GM19324 (cell line): ENCODE measurements around the gene AHSG.
A peak's percentile ranks its signal among the peaks of the same experiment; 100 is the strongest.
"Not testable (repeated sequence)": the region's sequence is repeated elsewhere in the genome, so short reads cannot be mapped to it uniquely, and the experiment has no call there.

Experiments
- ATAC-seq: cut with Tn5 transposase; IDR thresholded peaks from one replicate; pipeline ENCODE4 v1.9.1; 2021; ENCODE audit warnings: mild to moderate bottlenecking, moderate library complexity; ENCODE audit not compliant: unreplicated experiment, low FRiP score

The AHSG gene

GRCh38 chr3:186612721-186613636 lies at the start of gene AHSG:
Gene AHSG, plus strand, starts transcription at chr3:186613060. Its CDS starts 82 bp downstream, at chr3:186613142.
- ATAC-seq, result no peak

GRCh38 chr3:186564586-186564985 lies 48.3 kb upstream of the AHSG start:
- no peak for ATAC-seq

DNA sequence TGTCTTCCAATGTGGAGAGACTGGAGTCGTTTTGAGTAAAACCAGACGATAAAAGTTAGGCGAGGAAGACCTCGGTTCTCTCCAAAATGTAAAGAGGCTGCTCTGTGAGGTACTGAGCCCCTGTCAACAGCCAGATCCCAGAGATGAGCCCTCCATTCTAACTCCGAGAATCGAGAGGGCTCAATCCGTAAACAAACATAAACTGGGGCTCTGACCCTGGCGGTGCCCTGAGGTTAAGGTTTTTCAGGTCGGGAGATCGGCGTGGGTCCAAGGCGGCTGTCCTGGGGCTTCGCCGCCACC lies 46.1 kb upstream of the AHSG start:
- ATAC-seq, result no peak

GRCh38 chr3:186567072-186567921 lies 45.6 kb upstream of the AHSG start, which contains the start of gene TBCCD1:
Gene TBCCD1, minus strand, starts transcription at chr3:186567339. Its CDS starts 3,010 bp downstream, at chr3:186564329.
- ATAC-seq, result peak; percentile 50

- ATAC-seq, result not testable (repeated sequence)
Measured at GRCh38 chr3:186569361-186569760, 43.5 kb upstream of the AHSG start.

- ATAC-seq, result no peak
Measured at GRCh38 chr3:186569779-186570095, 43.1 kb upstream of the AHSG start.

DNA sequence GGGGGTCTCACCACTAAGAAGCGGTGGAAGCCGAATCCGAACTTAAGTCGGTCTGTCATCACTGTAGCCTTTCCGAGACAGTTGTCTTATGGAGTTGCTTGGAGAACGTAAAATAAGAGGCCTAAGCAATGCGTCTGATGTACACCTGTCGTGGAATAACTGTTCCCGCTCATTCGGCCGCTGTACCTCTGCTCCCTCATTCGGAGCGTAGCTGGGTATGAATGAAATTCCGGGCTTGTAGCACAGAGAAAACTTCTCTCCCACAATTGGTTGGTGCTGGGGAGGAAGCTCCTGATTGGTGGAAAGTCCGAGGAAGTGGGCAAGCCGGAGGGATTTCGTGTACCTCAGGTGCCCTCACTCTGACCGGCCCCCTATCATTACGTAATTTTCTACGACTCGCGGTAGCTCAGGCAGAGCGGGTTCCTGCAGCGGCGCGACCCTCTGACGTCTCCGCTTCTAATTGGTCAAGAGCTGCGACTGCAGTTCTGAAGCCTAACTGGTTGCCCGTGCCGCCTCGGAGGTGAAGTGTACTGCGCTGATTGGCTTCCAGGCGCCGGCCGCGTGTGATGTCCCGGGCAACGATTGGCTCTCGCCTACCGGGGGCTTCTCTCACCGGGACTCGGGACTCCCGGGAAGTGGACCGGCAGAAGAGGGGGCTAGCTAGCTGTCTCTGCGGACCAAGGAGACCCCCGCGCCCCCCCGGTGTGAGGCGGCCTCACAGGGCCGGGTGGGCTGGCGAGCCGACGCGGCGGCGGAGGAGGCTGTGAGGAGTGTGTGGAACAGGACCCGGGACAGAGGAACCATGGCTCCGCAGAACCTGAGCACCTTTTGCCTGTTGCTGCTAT lies 42.5 kb upstream of the AHSG start, which contains the start of gene DNAJB11:
TSS of gene DNAJB11 (plus strand) at position 625 of the 845 bp plus-strand sequence. CDS start at position 803, 178 bp downstream.
- peak; percentile 89 for ATAC-seq

DNA sequence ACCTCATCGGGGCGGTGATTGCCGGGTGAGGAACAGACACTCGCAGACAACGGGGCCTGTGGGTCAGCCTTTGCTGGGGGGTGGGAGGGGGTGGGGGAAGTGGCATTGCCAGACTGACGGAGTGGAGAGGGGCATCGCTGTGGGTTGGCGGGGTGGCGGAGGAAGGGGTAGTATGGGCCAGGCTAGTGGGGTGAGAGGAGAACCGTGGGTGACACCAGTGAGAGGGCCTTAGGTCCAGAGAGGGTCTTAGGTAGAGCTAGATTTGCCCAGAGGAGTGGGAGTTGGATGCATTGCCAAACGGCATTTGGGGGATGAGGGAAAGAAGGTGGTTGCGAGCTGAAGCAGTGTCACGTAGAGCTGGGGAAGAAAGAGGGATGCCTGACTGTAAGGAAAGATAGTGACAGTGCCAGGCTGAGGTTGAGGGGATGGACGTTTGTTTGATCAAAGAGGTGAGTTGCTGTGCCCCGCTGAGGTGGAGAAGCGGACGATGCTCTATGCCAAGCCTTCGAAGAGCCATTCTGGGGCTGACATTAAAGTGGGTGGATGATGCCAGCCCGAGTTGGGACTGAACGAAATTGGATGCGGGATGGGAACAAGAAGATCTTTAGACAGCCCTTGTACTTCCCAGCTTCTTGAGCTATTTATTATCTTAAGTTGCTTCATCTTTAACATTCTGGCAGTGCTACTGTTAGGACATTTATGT lies 41.8 kb upstream of the AHSG start:
- no peak for ATAC-seq

DNA sequence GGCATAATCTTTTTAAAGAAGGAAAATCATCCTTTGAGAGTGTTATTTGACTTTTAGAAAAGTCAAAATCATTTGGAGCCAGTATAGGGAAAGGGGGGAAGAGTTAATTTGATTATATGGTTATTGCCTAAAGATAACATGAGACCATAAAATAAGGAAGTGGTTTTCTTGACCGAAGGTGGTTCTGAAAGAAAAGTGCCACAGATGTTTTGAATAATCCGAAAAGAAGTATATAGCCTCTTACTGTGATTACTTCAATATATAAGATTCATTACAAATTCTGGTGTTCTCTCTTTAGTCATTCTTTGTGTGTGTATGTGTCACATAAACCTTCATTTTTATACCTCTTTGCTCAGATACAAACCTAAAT lies 41.2 kb upstream of the AHSG start:
- ATAC-seq, result no peak

- no peak for ATAC-seq
Measured at GRCh38 chr3:186577521-186577920, 35.3 kb upstream of the AHSG start.

GRCh38 chr3:186580785-186581184 lies 32.1 kb upstream of the AHSG start:
- no peak for ATAC-seq

- no peak for ATAC-seq
Measured at GRCh38 chr3:186582541-186582940, 30.3 kb upstream of the AHSG start.

GRCh38 chr3:186583831-186584230 lies 29.0 kb upstream of the AHSG start:
- no peak for ATAC-seq

DNA sequence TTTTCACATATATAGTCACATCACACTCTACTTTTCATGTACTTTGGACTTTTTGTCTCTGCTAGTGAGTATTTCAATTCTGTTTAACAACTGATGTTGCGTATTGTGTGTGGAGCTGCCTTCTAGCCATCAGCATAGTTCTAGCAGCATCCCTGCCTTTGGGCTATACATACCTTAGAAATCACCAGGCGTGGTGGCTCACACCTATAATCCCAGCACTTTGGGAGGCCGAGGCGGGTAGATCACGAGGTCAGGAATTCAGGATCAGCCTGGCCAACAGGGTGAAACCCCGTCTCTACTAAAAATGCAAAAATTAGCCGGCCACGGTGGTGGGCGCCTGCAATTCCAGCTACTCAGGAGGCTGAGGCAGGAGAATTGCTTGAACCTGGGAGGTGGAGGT lies 26.6 kb upstream of the AHSG start:
- ATAC-seq, result not testable (repeated sequence)

GRCh38 chr3:186587183-186587582 lies 25.7 kb upstream of the AHSG start:
- no peak for ATAC-seq

DNA sequence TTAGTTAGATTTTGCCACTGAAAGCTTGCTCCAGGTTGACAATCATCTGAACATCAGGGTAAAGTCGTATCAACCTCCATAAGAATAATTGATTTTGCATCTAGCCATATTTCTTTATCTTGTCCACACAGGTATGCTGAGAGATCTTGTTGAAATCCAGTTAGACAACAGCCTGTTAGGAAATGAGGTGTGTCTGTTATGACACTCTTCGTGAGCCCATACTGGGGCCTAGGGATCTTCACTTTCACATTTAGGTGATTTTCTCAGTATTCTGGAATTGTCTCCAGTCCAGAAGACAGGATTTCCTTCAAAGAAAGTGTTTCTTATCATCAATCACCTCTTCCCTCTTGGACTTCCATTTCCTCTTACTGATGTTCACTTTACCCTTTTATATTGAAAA lies 24.2 kb upstream of the AHSG start:
- no peak for ATAC-seq

DNA sequence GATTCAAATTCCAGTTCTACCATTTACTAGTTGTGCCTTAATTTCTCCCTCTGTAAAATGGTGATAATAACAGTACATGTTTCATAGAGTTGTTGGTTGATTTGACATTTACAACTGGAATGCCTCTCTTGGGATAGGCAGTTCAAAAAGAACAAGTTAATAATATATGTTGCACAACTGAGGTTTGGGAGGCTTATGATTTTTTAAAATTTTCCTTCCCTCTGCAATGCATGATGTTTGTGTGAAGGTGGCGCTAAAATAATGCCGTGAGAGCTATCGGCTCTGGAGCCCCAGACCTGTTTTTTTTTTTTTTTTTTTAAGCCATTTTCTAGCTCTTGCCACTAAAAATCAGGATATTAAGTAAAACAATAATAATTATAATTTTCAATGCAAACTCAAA lies 23.7 kb upstream of the AHSG start:
- no peak for ATAC-seq

- no peak for ATAC-seq
Measured at GRCh38 chr3:186589856-186590579, 22.8 kb upstream of the AHSG start.

DNA sequence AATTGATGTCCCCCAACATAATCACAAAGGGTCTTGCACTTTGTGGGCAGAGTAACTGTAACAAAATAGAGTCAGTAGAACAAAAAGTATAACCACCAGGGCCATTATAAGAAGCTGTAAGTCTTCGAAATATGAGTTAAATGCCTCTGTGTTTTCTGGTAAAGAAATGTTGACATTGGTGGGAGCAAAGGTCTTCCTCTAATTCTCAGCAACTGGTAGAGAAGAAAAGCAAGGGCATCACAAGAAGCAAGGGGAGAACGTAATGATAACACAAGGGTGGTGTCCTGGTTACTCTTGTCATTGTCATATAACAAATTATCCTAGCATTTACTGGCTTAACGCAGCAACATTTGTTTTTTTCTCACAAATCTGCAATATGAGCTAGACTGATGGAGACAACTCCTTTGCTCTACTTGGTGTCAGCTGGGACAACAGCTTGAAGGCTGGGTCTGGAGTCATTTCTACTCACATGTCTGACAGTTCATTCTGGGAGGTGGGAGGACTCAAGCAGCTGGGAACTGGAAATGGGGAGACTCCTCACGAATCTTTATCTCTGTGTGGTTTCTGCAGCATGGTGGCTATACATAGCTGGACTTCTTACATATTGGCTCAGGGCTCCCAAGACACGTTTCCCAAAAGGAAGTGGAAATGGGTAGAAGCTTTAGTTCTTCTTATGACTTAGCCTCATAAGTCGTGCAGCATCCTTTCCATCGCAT lies 22.1 kb upstream of the AHSG start:
- no peak for ATAC-seq
